Karpas-422 (cell line): ENCODE results near the gene DDX11. TPM values are rescaled to one million over a fixed set of nuclear protein-coding genes. Genes with fewer than 3 reads are reported as not detected.
"Not testable (repeated sequence)": the region's sequence is repeated elsewhere in the genome, so short reads cannot be mapped to it uniquely, and the experiment has no call there.

Source experiments
- DNase-seq: peaks from one replicate; pipeline ENCODE4 v3.0.0-alpha.2; 2015
- H2AFZ ChIP-seq: fragments of 200-600 bp; sonication (generic); 2 replicates; pipeline ENCODE4 v1.6.1; 2014; ENCODE audit warnings: antibody characterized with exemption, low read length, mixed read lengths
- H3K27ac ChIP-seq: fragments of 200-600 bp; sonication (generic); 2 replicates; pipeline ENCODE4 v1.5.1; 2014; ENCODE audit warnings: mild to moderate bottlenecking, low read length, moderate library complexity
- H3K27me3 ChIP-seq: fragments of 200-600 bp; sonication (generic); 2 replicates; pipeline ENCODE4 v1.6.1; 2014; ENCODE audit warnings: low read length, mixed read lengths
- H3K36me3 ChIP-seq: fragments of 200-600 bp; sonication (generic); 2 replicates; pipeline ENCODE4 v1.6.1; 2014; ENCODE audit warnings: low read length, mixed read lengths; ENCODE audit not compliant: insufficient read depth
- H3K4me1 ChIP-seq: fragments of 200-600 bp; sonication (generic); 2 replicates; pipeline ENCODE4 v1.6.1; 2014; ENCODE audit warnings: mild to moderate bottlenecking, low read length, mixed read lengths
- H3K4me2 ChIP-seq: fragments of 200-600 bp; sonication (generic); 2 replicates; pipeline ENCODE4 v1.6.1; 2014; ENCODE audit warnings: low read length, low read depth, mild to moderate bottlenecking; ENCODE audit not compliant: poor library complexity, severe bottlenecking
- H3K4me3 ChIP-seq: fragments of 200-600 bp; sonication (generic); 2 replicates; pipeline ENCODE4 v1.5.1; 2014; ENCODE audit warnings: mild to moderate bottlenecking, antibody characterized with exemption, low read length, mixed read lengths
- H3K79me2 ChIP-seq: fragments of 200-600 bp; sonication (generic); 2 replicates; pipeline ENCODE4 v1.6.1; 2014; ENCODE audit warnings: mild to moderate bottlenecking, low read length, mixed read lengths
- H3K9ac ChIP-seq: fragments of 200-600 bp; sonication (generic); 2 replicates; pipeline ENCODE4 v1.6.0; 2014; ENCODE audit warnings: low read length
- H3K9me2 ChIP-seq: fragments of 200-600 bp; sonication (generic), shearing (Covaris generic); replicated peaks from 2 replicates; pipeline ENCODE4 v1.6.0; 2014; ENCODE audit warnings: mild to moderate bottlenecking, low read length, moderate library complexity; ENCODE audit not compliant: insufficient read depth
- H3K9me3 ChIP-seq: fragments of 300-700, 200-600 bp; sonication (generic); 2 replicates; pipeline ENCODE4 v1.6.1; 2014; ENCODE audit warnings: low read length, mixed read lengths
- H4K20me1 ChIP-seq: fragments of 200-600 bp; sonication (generic); 2 replicates; pipeline ENCODE4 v1.6.1; 2014; ENCODE audit warnings: mild to moderate bottlenecking, antibody characterized with exemption, low read length, low read depth; ENCODE audit not compliant: insufficient read depth
- total RNA-seq: library from RNA; depleted of rRNA; stranded (reverse); fragments of >200 nt; shearing (Covaris generic); gene quantifications from 2 replicates; pipeline ENCODE4 v1.2.3, GENCODE V29; 2014; ENCODE audit warnings: low replicate concordance

DDX11 gene
- total RNA-seq, 1 experiment from 2014 or later, result 27.0 TPM

- H3K27me3 ChIP-seq, H3K36me3 ChIP-seq, DNase-seq, H3K9me2 ChIP-seq, H4K20me1 ChIP-seq, H3K9me3 ChIP-seq: not testable (repeated sequence)
- Histone ChIP-seq H3K4me2 (peak overlapping the region; percentile 67), H3K4me1 (peaks cover 12% of the 10 kb centered on the region), H3K9ac (peak overlapping the region; percentile 74), H3K27ac (peak overlapping the region; percentile 62; the same call in 1 of the 2 replicates), H3K4me3 (peak overlapping the region; percentile 68), H3K79me2 (peaks cover 29% of the 10 kb centered on the region), H2AFZ (0 out of 2 replicates have a peak overlapping the region, but pooled peaks have one; percentile 78)
Measured at GRCh38 chr12:31072962-31073361, 698 bp upstream of the DDX11 start.

- H3K4me1 ChIP-seq, result peaks cover 12% of the 10 kb centered on the region
- peak overlapping the region; percentile 74 for H3K9ac ChIP-seq
- not testable (repeated sequence) for H4K20me1 ChIP-seq, H3K9me2 ChIP-seq, H3K9me3 ChIP-seq, H2AFZ ChIP-seq, H3K27me3 ChIP-seq, H3K36me3 ChIP-seq
- H3K27ac ChIP-seq, result peak overlapping the region; percentile 62
- peak overlapping the region; percentile 67 for H3K4me2 ChIP-seq
- H3K79me2 ChIP-seq, result peaks cover 29% of the 10 kb centered on the region
- H3K4me3 ChIP-seq, result peak overlapping the region; percentile 68
- peak; percentile 55 for DNase-seq
Measured at GRCh38 chr12:31074333-31074874, 744 bp downstream of the DDX11 start.

GRCh38 chr12:31076150-31076549 is 2.5 kb downstream of the DDX11 start:
- H3K9ac ChIP-seq, H3K36me3 ChIP-seq, H3K9me2 ChIP-seq, H2AFZ ChIP-seq, DNase-seq, H4K20me1 ChIP-seq, H3K4me3 ChIP-seq, H3K9me3 ChIP-seq, H3K27ac ChIP-seq, H3K27me3 ChIP-seq, H3K4me2 ChIP-seq: not testable (repeated sequence)
- Histone ChIP-seq H3K4me1 (peaks cover 12% of the 10 kb centered on the region), H3K79me2 (peaks cover 29% of the 10 kb centered on the region)

GRCh38 chr12:31077095-31077494 is 3.4 kb downstream of the DDX11 start:
- H2AFZ ChIP-seq, H3K9me3 ChIP-seq, H3K27ac ChIP-seq, H3K4me3 ChIP-seq, H3K27me3 ChIP-seq, DNase-seq, H3K9ac ChIP-seq, H3K36me3 ChIP-seq, H3K9me2 ChIP-seq, H3K4me2 ChIP-seq, H4K20me1 ChIP-seq: not testable (repeated sequence)
- Histone ChIP-seq H3K4me1 (peaks cover 12% of the 10 kb centered on the region), H3K79me2 (peaks cover 29% of the 10 kb centered on the region)

- not testable (repeated sequence) for H3K27me3 ChIP-seq, H3K9me2 ChIP-seq, H3K9me3 ChIP-seq, H2AFZ ChIP-seq, H3K36me3 ChIP-seq, H3K27ac ChIP-seq, H3K4me1 ChIP-seq, H3K4me2 ChIP-seq, H3K9ac ChIP-seq, DNase-seq, H3K4me3 ChIP-seq, H4K20me1 ChIP-seq
- peaks cover 29% of the 10 kb centered on the region for H3K79me2 ChIP-seq
Measured at GRCh38 chr12:31077998-31078397, 4.3 kb downstream of the DDX11 start.

GRCh38 chr12:31079421-31079820 is 5.8 kb downstream of the DDX11 start:
- H3K4me3 ChIP-seq, H3K9ac ChIP-seq, H3K9me2 ChIP-seq, H3K4me2 ChIP-seq, DNase-seq, H3K9me3 ChIP-seq, H2AFZ ChIP-seq, H4K20me1 ChIP-seq, H3K27me3 ChIP-seq, H3K27ac ChIP-seq, H3K36me3 ChIP-seq, H3K4me1 ChIP-seq: not testable (repeated sequence)
- H3K79me2 ChIP-seq, result peaks cover 25% of the 10 kb centered on the region

GRCh38 chr12:31080221-31080620 is 6.6 kb downstream of the DDX11 start:
- H3K36me3 ChIP-seq, H3K9me2 ChIP-seq, H3K9ac ChIP-seq, H4K20me1 ChIP-seq, H3K27me3 ChIP-seq, H3K9me3 ChIP-seq, DNase-seq, H3K4me2 ChIP-seq, H3K4me1 ChIP-seq, H3K27ac ChIP-seq, H2AFZ ChIP-seq, H3K4me3 ChIP-seq: not testable (repeated sequence)
- peaks cover 18% of the 10 kb centered on the region for H3K79me2 ChIP-seq

- H3K9me2 ChIP-seq, H3K27me3 ChIP-seq, H3K27ac ChIP-seq, DNase-seq, H3K9ac ChIP-seq, H4K20me1 ChIP-seq, H2AFZ ChIP-seq, H3K9me3 ChIP-seq, H3K79me2 ChIP-seq, H3K4me3 ChIP-seq, H3K36me3 ChIP-seq, H3K4me2 ChIP-seq, H3K4me1 ChIP-seq: not testable (repeated sequence)
Measured at GRCh38 chr12:31081274-31081673, 7.6 kb downstream of the DDX11 start.

GRCh38 chr12:31084241-31084640 is 10.6 kb downstream of the DDX11 start:
- H3K9me2 ChIP-seq, H4K20me1 ChIP-seq, H3K9me3 ChIP-seq, H3K9ac ChIP-seq, H2AFZ ChIP-seq, H3K27me3 ChIP-seq, H3K4me1 ChIP-seq, H3K4me2 ChIP-seq, H3K27ac ChIP-seq, DNase-seq, H3K36me3 ChIP-seq, H3K79me2 ChIP-seq, H3K4me3 ChIP-seq: not testable (repeated sequence)
